A549 (cell line): ENCODE results near the gene SSNA1. TPM values are rescaled to one million over a fixed set of nuclear protein-coding genes. Genes with fewer than 3 reads are reported as not detected.

ENCODE experiments used
- ATAC-seq, 2 experiments: fragments of 200-7000 bp in 1 of 2; fragments of >200 bp in 1 of 2; cut with Nextera tagmentation in 1 of 2; cut with Tn5 transposase in 1 of 2; 3 replicates each; pipeline versions ENCODE4 v1.8.0 to v1.9.1; 2018 to 2020; ENCODE audit warnings: mild to moderate bottlenecking in 1 of 2, moderate library complexity in 1 of 2
- CTCF ChIA-PET: fragments of 300-600 bp; sonication (Branson Sonifier 250); formaldehyde crosslinking; extraction: SDS; loops from one replicate; lab custom pipeline; 2021; ENCODE audit warnings: antibody characterized with exemption, inconsistent platforms; lab: Yijun Ruan, JAX
- POLR2A ChIA-PET: fragments of 350-600 bp; formaldehyde crosslinking; extraction: SDS; loops from one replicate; lab custom pipeline; 2021; ENCODE audit warnings: antibody characterized with exemption, inconsistent platforms; lab: Yijun Ruan, JAX
- DNase-seq, 2 experiments: peaks; one replicate each; pipeline versions ENCODE4 v3.0.0 to v3.0.0-alpha.2; 2011 to 2016; ENCODE audit warnings: low read depth in 1 of 2, low spot score in 1 of 2
- FAIRE-seq: peaks from 2 replicates; lab custom pipeline; 2011; peaks lifted over from hg19 to GRCh38; lab: Jason Lieb, UNC
- H3K27ac ChIP-seq, 2 experiments: fragments of >200 bp; sonication (Bioruptor Twin); formaldehyde crosslinking; 3 replicates each; pipeline ENCODE4 v1.5.1; 2016 to 2017
- H3K4me1 ChIP-seq: fragments of >200 bp; sonication (Bioruptor Twin); formaldehyde crosslinking; 3 replicates; pipeline ENCODE4 v1.6.1; 2016
- H3K4me2 ChIP-seq: fragments of >200 bp; sonication (Bioruptor Twin); formaldehyde crosslinking; 3 replicates; pipeline ENCODE4 v1.6.1; 2016
- H3K4me3 ChIP-seq: fragments of >200 bp; sonication (Bioruptor Twin); formaldehyde crosslinking; 3 replicates; pipeline ENCODE4 v1.5.1; 2016
- H3K9me3 ChIP-seq: fragments of >200 bp; sonication (Bioruptor Twin); formaldehyde crosslinking; 3 replicates; pipeline ENCODE4 v1.6.1; 2016
- CEBPB ChIP-seq, 2 experiments: fragments of >200 bp in 1 of 2; sonication (Bioruptor Twin) in 1 of 2; formaldehyde crosslinking in 1 of 2; IDR thresholded peaks; 2 replicates each; pipeline ENCODE4 v1.6.1; 2012 to 2016
- CHD4 ChIP-seq: fragments of 200-600 bp; sonication (generic); IDR thresholded peaks from 2 replicates; pipeline ENCODE4 v1.6.1; 2016; ENCODE audit warnings: antibody characterized with exemption, mild to moderate bottlenecking, borderline replicate concordance
- CTCF ChIP-seq: fragments of >200 bp; sonication (Bioruptor Twin); formaldehyde crosslinking; IDR thresholded peaks from 3 replicates; pipeline ENCODE4 v1.5.1; 2016
- ESRRA ChIP-seq: fragments of 150-350 bp; IDR thresholded peaks from 2 replicates; pipeline ENCODE4 v1.6.1; 2014; ENCODE audit warnings: mild to moderate bottlenecking, low read length, borderline replicate concordance
- FOXS1 ChIP-seq: fragments of 250-450 bp; sonication (Bioruptor Pico); IDR thresholded peaks from 2 replicates; pipeline ENCODE4 v1.5.0; 2020; ENCODE audit warnings: mild to moderate bottlenecking, moderate library complexity
- HDAC2 ChIP-seq: fragments of 200-600 bp; sonication (generic); IDR thresholded peaks from 2 replicates; pipeline ENCODE4 v1.6.1; 2016
- HEYL ChIP-seq: fragments of 250-450 bp; sonication (Bioruptor Pico); IDR thresholded peaks from 2 replicates; pipeline ENCODE4 v1.8.0; 2021; ENCODE audit warnings: mild to moderate bottlenecking, moderate library complexity
- HMGXB4 ChIP-seq: fragments of 250-450 bp; sonication (Bioruptor Pico); IDR thresholded peaks from 2 replicates; pipeline ENCODE4 v1.5.0; 2021; ENCODE audit warnings: mild to moderate bottlenecking, moderate library complexity, borderline replicate concordance
- HOXA7 ChIP-seq: fragments of 250-450 bp; sonication (Bioruptor Pico); IDR thresholded peaks from 2 replicates; pipeline ENCODE4 v1.5.0; 2020; ENCODE audit warnings: mild to moderate bottlenecking, moderate library complexity
- JUNB ChIP-seq: fragments of >200 bp; sonication (Bioruptor Twin); formaldehyde crosslinking; IDR thresholded peaks from 2 replicates; pipeline ENCODE4 v1.6.1; 2016
- NPAS2 ChIP-seq: fragments of 250-450 bp; sonication (Bioruptor Pico); IDR thresholded peaks from 2 replicates; pipeline ENCODE4 v1.8.0; 2022; ENCODE audit warnings: mild to moderate bottlenecking, moderate library complexity, borderline replicate concordance
- RAD21 ChIP-seq, 2 experiments: fragments of >200 bp in 1 of 2; sonication (Bioruptor Twin) in 1 of 2; formaldehyde crosslinking in 1 of 2; IDR thresholded peaks in 1 of 2; conservative IDR thresholded peaks in 1 of 2; 2 replicates in 1 of 2; 3 replicates in 1 of 2; pipeline ENCODE4 v1.6.1; 2012 to 2018; ENCODE audit warnings: inconsistent platforms in 1 of 2
- RFX5 ChIP-seq: fragments of 450-650 bp; IDR thresholded peaks from 2 replicates; pipeline ENCODE4 v1.7.1; 2014; ENCODE audit warnings: antibody characterized with exemption, mild to moderate bottlenecking, moderate library complexity
- SMC3 ChIP-seq: fragments of >200 bp; sonication (Bioruptor Twin); formaldehyde crosslinking; IDR thresholded peaks from 3 replicates; pipeline ENCODE4 v1.6.1; 2018; ENCODE audit warnings: inconsistent platforms
- TFCP2L1 ChIP-seq: fragments of 250-450 bp; sonication (Bioruptor Pico); IDR thresholded peaks from 2 replicates; pipeline ENCODE4 v1.5.0; 2021; ENCODE audit warnings: mild to moderate bottlenecking
- ZFP36 ChIP-seq: fragments of 450-650 bp; IDR thresholded peaks from 2 replicates; pipeline ENCODE4 v1.6.1; 2014; ENCODE audit warnings: borderline replicate concordance; ENCODE audit not compliant: partially characterized antibody
- WGBS: methylation state at CpG from one replicate; pipeline ENCODE4 v1.1.6; 2017; ENCODE audit errors: missing lambda C conversion rate; 5-methylcytosine and 5-hydroxymethylcytosine counted together
- polyA plus RNA-seq, 4 experiments: library from polyadenylated mRNA; depleted of rRNA in 3 of 4; stranded (reverse); fragments of >200 nt; fragmentation: RNase III in 1 of 4; extraction: RNeasy Plus Mini Kit Qiagen cat#74134 plus additional on column Dnase treatment in 1 of 4; gene quantifications; 2 replicates in 3 of 4; 3 replicates in 1 of 4; pipeline ENCODE4 v1.2.3, GENCODE V29; 2011 to 2017
- TF ChIP-seq, protein P1 (sequence below): fragments of >200 bp; sonication (Bioruptor Twin); formaldehyde crosslinking; IDR thresholded peaks from 3 replicates; pipeline ENCODE4 v1.6.1; 2016
- TF ChIP-seq, protein P2 (sequence below): IDR thresholded peaks from 2 replicates; pipeline ENCODE4 v1.6.1; 2012

Gene SSNA1
- polyA plus RNA-seq, 2 of the 4 experiments (the other 2 are of a cell fraction), result 54.1 to 102 TPM

DNA sequence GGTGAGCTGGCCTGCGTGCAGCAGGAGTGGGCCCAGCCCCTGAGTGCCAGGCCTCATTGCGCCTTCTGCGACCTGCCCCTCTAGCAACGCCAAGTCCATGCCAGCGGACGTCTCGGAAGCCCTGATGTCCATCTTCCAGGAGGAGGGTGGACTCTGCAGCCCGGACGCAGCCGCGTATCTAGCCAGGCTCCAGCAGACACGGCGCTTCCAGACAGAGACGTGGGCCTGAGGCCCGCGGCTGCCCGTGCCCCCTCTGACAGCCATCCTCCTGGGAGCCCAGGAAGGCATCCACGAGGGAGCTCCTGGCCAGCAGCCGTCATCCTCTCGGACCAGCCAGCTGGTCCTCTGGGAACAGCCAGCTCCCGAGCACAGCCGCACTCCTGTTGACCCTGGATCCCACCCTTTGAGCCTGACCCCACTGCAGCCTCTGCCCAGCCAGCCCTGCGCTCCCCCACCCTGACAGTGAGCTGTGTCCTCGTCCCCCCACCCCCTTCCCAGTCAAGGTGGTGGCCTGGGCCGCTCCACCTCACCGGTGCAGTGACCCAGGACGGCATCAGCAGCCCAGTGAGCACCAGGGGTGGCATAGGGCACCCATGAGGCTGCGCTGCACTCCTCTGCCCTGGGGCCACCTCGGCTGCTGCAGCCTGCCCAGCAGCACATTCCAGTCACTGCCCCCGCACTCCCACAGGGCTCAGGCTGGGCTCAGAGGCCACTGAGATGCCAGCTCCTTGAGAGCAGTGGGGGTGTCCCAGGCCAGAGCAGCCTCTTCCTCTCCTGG lies 27.9 kb downstream of the SSNA1 start:
- POLR2A ChIA-PET, result interaction anchor here (1.1 kb wide), 1 partner anchor 16 kb away, joined by 3 read pairs; the partner anchor contains the start of gene TPRN
- no peak overlapping the region for H3K4me2 ChIP-seq

DNA sequence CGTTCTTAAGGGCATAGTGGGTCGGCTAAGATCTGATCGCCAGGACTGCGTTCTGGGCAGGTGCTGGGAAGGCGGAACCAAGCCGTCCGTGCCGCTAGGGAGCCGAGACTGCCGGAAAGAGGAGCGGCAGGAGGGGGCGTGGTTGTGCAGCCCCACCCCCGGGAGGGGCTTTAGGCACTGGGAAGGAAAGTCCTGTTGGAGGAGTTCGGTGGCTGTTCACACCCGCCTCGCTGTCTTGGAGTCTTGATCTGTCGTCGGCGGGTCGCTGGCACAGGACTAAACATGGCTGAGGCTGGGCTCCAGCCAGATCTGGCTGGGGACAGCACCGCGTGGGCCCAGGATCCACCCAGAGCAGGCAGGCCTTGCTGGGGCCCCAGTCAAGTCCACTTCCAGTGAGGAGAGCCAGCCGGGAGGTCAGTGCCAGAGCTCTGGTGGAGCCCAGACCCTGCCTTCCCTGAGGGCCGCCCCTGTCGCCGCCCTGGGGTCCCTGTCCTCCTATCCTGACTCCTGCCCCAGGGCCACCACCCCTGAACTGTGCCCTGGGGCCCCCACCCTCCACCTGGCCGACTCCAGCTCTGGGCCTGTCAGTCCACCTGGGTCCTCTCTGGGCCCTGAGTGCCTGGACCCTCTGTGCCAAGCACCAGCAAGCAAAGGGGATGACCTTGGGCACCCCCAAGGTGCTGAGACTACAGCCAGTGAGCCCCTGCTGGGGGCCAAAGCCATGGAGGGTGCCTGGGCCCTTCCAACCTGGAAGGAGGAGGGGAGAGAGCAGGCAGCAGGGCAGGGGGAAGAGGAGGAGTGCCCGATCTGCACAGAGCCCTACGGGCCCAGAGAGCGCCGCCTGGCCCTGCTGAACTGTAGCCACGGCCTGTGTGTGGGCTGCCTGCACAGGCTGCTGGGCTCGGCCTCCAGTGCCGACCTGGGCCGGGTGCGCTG lies 29.1 kb downstream of the SSNA1 start:
- no peak overlapping the region for H3K4me3 ChIP-seq
- CTCF ChIA-PET, result interaction anchor here (0.8 to 9.9 kb wide), 9 partner anchors 9 to 85 kb away, joined by 3 to 71 read pairs (median 4); partner anchors contain the start of genes RNF224, SSNA1 and TUBB4B
- 62% methylated on average over 31 of the region's 36 CpGs for WGBS
- ATAC-seq, result peak in 1 of 2 experiments; percentile 14; a peak in 3 of 6 replicates
- TF ChIP-seq HDAC2 (no peak), TFCP2L1 (no peak), JUNB (no peak)
- TF ChIP-seq, protein P1, sequence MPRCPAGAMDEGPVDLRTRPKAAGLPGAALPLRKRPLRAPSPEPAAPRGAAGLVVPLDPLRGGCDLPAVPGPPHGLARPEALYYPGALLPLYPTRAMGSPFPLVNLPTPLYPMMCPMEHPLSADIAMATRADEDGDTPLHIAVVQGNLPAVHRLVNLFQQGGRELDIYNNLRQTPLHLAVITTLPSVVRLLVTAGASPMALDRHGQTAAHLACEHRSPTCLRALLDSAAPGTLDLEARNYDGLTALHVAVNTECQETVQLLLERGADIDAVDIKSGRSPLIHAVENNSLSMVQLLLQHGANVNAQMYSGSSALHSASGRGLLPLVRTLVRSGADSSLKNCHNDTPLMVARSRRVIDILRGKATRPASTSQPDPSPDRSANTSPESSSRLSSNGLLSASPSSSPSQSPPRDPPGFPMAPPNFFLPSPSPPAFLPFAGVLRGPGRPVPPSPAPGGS, result no peak
- no peak for DNase-seq
- no peak for FAIRE-seq
- H3K4me2 ChIP-seq, result no peak overlapping the region
- H3K9me3 ChIP-seq, result no peaks in the 10 kb centered on the region
- POLR2A ChIA-PET, result interaction anchor here (1.1 kb wide), 1 partner anchor 17 kb away, joined by 3 read pairs; the partner anchor contains the start of gene TPRN
- peaks cover 33% of the 10 kb centered on the region for H3K4me1 ChIP-seq
- peak overlapping the region in 1 of 2 experiments; percentile 76; a peak in 3 of 6 replicates for H3K27ac ChIP-seq

More for the DNA sequence above, 27.9 kb downstream of the SSNA1 start:
- DNase-seq (no peak), ATAC-seq (no peak), FAIRE-seq (no peak)
- TF ChIP-seq SMC3 (no peak), RAD21 (conservative IDR thresholded peaks at IDR 0.05 in 1 of 2, IDR thresholded peaks at IDR 0.05 in 1 of 2) (no peak), NPAS2 (CRISPR knock-in tag) (no peak), CEBPB (IDR thresholded peaks at IDR 0.05) (no peak), ZFP36 (no peak), HMGXB4 (CRISPR knock-in tag) (no peak), CHD4 (no peak), CTCF (no peak), FOXS1 (no peak), ESRRA (no peak), HEYL (CRISPR knock-in tag) (no peak), RFX5 (no peak), HOXA7 (CRISPR knock-in tag) (no peak)
- TF ChIP-seq, protein P2, sequence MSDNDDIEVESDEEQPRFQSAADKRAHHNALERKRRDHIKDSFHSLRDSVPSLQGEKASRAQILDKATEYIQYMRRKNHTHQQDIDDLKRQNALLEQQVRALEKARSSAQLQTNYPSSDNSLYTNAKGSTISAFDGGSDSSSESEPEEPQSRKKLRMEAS, result no peak
- 95% methylated on average over 25 of the region's 30 CpGs for WGBS
- no peak overlapping the region for H3K4me3 ChIP-seq
- CTCF ChIA-PET, result interaction anchor here (0.8 to 9.9 kb wide), 12 partner anchors 8 to 187 kb away, joined by 3 to 71 read pairs (median 4); partner anchors contain the start of genes RNF224, SSNA1 and TUBB4B
- H3K27ac ChIP-seq, result no peak overlapping the region
- no peaks in the 10 kb centered on the region for H3K9me3 ChIP-seq
- peaks cover 27% of the 10 kb centered on the region for H3K4me1 ChIP-seq
